Measurements from ENCODE around the gene KCNJ1. TPM values are rescaled to one million over a fixed set of nuclear protein-coding genes. Genes with fewer than 3 reads are reported as not detected.

KCNJ1 gene
- total RNA-seq, 1 donor from 2014 or later: not detected

DNA sequence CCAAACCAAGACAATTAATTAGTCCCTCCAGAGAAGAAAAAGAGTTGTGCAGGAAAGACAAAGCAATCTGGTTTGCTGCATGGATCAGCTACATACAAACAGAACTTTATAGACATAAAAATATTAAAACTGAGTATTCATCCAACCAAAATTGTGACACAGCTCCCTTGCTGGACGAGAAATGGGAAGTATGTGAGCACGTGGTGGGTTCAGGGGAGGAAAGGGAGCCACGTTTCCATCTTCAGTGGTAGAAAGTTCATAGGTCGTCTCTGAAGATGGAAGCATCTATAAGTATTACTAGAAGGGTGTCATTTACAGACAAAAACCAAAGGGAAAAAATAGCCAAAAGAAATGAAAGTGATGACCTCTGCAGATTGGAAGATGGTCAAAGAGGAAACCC, 17.0 kb upstream of the KCNJ1 start:
- intact Hi-C loops (cut with micrococcal nuclease): loop anchor here (1.0 to 10.0 kb wide), 5 partner anchors 21 to 867 kb away; no protein-coding TSS in a partner anchor

DNA sequence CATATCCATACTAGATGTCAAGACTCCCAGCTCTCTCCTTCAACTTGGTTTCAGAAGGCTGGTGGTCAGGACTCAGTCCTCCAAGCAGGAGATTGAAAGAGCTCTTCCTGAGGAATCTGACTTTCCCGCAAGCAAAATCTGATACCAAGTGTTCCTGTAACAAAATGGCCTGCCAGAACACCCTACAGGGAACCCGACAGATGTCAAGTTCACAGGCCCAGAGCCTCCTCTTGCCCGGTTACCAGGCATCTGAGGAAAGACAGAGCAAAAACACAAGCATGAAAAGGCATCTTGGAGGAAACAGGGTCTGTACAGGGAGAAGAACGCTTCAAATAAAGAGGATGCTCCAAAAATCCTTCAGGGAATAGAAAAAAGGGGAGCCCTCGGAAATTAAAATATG, 15.4 kb upstream of the KCNJ1 start:
- intact Hi-C loops (cut with micrococcal nuclease): loop anchor here (10.0 kb wide), 1 partner anchor 142 kb away; no protein-coding TSS in a partner anchor

DNA sequence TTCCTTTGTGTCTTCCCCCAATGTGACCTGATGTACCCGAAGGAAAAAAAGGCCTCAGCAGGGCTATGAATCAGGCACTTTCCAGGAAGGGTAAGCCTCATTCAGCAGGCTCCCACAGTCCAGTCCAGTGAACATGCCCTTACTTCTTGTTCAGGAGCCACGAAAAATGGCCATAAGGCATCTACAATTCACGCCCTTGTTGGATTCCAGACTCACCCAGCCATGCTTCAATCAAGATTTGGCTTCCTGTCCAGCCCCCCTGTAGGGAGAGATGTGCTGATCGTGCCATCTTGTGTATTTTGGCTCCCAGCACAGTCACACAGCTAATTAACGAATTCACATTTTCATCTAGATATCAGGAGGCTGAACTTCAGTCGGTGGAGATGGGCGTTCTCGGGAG, 14.1 kb upstream of the KCNJ1 start:
- intact Hi-C loops (cut with micrococcal nuclease): loop anchor here (10.0 kb wide), 1 partner anchor 144 kb away; no protein-coding TSS in a partner anchor

DNA sequence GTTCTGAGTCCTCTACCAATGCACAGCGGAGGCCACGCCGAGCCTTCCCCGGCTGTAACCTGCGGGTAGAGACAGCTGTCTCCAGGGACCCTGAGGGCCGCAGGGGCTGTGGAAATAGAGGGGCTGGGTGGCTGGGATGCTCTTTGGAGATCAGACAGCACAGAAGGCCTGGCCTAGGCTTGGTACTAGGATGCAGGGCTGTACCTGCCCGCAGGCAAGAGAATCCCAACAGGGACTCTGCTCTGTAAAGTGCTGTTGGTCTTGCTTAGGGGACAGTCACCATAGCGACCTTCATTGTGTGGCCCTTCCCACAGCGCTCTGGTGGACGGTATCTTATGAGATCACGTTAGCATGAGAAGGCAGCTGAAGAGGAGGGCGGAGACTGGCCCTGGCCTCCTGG, 12.7 kb upstream of the KCNJ1 start:
- intact Hi-C loops (cut with micrococcal nuclease): loop anchor here (10.0 kb wide), 1 partner anchor 145 kb away; no protein-coding TSS in a partner anchor

DNA sequence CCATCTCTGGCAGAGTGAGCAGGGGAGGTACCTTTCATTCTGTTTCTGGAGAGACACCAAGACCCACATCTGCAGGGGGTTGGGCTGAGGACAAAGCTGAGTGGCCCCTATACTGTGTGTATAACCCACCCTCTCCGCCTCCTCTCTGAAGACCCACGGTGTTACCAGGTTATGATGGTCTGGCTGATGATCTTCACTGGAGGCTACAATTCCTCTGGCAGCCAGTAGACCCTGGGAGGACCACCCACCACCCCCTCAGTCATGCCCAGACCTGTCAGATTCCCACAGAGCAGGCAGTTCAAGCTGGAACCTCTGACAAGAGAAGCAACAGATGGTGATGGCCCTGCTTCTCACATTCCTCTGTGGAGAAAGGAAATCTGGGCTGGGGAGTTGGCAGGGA, 11.4 kb upstream of the KCNJ1 start:
- intact Hi-C loops (cut with micrococcal nuclease): no loop called here

DNA sequence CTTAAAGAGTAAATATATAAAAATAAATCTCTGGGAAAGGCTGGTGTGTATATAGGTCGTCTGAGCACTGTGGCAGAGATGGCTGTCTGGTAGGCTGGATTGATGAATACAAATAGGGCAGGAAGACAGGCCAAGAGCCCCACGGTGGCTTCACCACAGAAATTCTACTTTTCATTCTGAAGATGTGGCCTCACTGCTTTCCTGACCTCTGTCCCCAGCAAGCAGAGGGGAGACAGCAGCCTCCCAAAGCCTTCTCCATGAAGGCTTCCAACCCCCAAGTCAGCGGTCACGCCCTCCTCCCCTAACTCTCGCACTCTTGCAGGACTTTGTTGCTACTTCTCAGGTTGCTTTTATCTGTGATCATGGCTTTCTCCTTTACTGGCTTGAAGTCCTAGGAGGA, 10.6 kb upstream of the KCNJ1 start:
- intact Hi-C loops (cut with micrococcal nuclease): no loop called here

DNA sequence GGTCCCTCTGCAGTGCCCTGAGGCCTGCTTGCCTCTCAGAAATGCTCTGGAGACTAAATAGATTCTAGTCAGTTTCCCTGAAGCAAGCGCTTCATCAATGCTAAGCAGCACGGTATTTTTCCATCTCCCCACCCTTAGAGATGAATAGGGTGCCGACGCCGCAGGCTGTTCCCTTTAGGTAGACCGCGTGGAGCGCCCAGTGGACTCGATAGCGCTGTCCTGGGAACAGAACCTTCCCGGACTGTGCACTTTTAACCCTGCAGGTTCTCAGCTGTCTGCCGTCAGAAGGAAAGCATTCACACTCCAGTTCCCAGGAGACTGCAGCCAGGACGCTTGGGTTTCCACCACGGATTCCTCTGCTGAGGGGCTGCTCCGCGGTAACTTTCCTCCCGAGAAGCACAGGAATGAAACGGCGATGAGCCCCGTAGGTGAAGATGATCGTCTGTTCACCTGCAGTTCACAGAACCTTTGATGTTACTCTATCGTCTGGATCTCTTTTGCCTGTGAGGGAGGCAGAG, 9.1 kb upstream of the KCNJ1 start:
- intact Hi-C loops (cut with micrococcal nuclease): no loop called here

DNA sequence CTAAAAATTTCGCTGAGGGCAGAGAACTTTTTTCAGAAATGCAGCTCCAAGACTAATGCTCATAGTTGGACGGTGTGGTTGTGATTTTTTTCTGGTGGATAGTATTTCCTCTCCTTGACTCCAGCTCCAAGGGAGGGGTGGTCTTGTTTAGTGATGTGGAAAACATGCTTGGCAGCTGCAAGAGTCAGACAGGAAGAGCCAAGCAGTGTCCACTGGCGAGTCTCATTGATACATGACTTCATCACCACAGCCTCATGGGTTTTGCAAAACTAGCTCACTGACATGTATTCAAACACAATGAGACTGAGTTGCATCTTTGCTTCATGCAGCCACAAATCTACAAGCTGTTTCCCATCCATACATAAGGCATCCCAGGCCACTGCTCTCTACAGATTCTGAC, 7.3 kb upstream of the KCNJ1 start:
- intact Hi-C loops (cut with micrococcal nuclease): no loop called here

DNA sequence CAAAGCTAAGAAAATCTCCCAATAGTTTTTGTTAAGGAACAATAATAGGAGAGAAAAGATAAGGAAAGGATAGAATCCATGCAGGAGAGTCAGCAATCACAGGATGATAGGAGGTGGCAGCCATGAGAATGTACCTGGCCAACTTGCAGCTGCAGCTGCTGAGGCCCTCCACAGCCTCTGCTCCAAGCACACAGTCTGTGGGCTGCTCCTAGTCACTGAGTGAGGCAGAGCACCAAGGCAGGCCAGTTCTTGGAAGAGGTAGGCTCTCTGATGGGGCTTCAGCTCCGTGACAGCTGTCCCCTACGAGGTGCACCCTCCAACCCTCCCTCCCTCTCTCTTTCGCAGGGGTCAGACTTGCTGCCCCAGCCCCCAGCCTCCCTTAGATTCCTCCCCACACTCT, 5.5 kb upstream of the KCNJ1 start:
- intact Hi-C loops (cut with micrococcal nuclease): no loop called here

DNA sequence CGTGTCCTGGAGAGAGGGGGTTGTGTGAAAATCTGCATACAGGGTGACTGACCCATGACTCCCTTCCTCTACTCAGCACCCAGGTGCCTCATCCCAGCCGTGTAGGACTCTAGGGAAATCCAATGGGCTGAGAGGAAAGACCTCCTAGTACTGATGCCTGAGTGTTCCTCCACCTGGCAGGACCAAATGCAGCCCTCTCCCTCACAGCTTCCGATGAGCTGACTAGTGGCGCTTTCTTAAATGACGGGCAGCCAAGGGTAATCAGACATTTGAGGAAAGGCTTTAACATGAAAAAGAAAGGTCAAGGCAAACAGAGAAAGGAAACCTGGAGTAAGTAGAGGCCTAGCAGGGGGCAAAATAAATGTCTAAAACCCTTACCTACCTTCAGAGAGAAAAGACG, 5.0 kb upstream of the KCNJ1 start:
- intact Hi-C loops (cut with micrococcal nuclease): no loop called here

DNA sequence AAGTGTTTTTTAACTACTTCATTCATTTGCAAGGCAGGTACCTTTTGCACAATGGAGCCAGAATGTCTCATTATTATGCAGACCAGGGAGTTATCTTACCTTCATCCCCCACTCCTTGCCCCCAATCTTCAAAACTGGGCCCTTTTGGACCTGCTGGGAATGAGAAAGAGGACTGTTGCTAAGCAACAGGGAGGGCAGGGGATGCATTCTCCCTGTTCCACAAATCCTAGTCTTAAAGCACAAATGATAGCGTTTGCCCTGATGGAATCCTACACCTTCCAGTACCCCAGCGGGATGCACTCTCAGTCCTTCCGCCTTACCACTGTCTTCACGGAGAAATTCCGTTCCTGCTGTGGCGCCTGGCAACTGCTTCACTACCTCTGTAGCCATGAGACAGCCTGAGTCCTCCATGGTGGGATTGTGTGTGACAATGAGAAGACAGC, 4.1 kb upstream of the KCNJ1 start:
- intact Hi-C loops (cut with micrococcal nuclease): no loop called here

DNA sequence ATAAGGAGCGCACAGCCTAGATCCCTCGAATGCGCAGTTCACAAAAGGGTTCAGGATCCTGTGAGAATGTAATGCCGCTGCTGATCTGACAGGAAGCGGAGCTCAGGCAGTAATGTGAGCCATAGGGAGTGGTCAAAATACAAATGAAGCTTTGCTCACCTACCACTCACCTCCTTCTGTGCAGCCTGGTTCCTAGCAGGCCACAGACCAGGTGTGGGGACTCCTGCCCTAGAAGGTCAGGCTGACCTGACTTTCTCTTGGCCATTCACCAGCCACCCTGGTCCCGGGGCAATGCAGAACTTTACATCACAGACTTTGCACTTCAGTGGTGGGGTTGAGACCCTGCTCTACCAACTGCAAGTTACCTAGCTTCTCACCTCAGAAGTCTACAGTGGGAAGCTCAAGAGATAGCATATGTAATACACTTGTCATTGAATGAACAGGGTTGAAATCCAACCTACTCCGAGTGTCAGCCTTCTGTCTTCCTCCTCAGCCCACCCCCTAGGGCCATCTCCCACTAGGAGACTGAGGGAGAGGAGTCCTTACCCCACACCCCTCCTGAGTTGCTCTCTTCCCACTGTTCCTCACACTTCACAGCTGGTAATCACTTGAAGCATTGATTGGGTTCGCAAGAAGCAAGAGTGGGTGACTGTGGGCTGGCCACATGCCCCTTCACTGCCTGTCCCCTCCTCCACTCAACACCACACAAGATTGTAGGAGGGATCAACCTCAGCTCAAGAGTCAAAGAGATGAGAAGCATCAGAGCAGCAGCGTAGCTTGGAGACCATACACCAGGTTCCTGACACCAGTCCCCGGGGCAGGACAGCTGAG, 2.0 kb upstream of the KCNJ1 start:
- intact Hi-C loops (cut with micrococcal nuclease): loop anchor here (2.0 to 5.0 kb wide), 3 partner anchors 88 to 817 kb away; no protein-coding TSS in a partner anchor

DNA sequence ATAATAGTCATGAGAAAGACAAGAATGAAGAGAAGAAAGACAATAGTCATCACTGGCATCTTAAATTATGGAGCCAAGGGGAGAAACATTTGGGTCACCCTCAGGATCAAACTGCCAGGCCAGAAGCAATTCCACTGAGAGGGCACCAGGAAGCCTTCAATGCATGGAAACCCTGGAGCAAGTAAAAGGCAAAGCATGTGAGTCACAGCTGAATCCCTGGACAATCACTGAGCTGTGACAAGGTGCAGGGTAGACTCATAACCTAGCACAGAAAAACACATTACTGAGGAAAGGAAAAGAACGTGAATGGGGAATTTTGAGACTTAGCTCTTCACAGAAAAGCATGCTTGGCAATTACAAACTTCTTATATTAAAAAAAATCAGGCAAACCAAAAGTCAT, 1.6 kb downstream of the KCNJ1 start:
- intact Hi-C loops (cut with micrococcal nuclease): loop anchor here (5.0 kb wide), 2 partner anchors 338 to 813 kb away; no protein-coding TSS in a partner anchor

DNA sequence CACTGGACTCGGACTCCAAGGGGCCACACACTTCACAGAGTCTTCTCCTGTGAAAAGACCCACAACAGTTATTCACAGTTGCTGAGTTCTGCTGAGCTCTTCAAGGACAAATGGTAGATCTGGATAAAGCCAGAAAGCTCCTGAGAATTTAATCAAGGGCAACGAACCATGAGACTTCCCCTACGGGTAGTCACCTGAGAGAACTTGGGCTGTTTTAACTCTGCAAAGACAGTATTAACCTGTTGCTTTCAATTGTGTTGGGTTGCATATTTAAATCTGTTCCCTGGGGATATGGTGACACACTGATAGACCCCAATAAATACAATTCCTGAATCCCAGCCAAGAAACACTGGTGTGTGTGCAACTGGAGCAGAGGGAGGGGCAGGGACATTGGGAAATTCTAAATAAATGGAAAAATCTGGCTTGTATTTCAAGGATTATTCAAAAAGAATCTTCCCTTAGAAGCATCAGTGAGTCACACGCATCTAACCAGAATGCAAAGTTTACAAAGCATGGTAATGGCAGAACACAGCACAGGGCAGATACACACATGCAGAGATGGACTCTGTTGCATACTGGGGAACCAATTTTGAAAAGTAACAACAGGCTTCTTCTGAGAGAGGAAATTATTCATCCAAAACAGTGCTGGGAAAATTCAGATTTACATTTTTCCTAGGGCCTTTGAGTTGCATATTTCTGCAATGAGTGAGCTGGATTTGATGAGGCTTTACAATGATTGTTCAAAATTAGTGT, 4.0 kb downstream of the KCNJ1 start:
- intact Hi-C loops (cut with micrococcal nuclease): no loop called here

DNA sequence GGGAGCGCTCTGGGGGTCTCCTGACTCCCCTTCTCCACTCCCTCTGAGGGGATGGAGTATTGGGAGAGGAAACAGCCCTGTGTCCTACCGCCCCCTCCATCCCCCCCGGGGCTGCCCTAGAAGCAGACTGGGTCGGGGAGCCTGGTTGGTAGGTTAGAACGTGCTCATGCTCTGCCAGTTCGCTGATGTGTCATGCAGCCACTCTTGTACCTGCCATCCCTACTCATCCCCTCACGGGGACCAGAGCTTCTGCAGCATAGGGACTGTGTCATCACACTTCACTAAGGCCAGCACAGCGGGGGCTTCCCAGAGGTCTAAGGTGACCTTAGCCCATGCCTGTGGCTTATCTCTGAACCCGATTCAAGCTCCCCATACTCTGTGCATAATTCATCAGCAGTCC, 4.7 kb downstream of the KCNJ1 start:
- intact Hi-C loops (cut with micrococcal nuclease): no loop called here

DNA sequence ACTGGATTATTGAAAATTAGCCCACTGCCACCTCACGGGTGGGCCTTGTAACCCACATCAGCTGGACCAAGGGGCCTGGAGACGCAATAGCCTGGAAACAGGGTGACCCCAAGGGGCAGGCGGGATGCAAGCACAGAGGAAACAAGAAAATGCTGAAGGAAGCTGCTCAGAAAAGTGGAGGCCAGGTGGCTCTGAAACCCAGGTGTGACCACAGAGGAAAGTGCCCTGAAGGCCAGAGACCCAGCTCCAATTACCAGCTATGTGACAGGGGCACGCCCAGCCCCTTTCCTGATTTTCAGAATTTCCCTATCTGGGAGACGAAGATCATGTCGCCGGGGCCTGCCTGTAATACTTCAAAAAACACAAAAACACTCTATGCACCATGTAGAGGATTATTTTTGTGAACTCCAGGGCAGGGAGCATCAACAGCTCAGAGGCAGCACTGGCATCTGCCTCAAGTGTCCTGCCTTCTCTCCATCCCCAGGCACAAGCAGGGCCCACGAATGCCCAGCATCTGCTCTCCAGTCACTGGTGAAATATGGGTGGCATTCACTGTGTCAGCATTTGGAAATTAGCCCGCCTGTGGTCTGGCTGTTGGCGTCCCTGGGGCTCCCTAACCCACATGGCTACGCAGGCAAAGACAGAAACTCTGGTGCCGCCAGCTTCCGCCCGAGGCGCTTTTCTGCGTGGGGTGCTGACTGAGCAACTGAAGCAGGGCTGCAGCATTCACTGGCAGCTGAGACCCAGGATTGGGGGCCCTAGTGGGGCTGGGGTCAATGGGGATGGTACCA, 6.3 kb downstream of the KCNJ1 start:
- intact Hi-C loops (cut with micrococcal nuclease): loop anchor here (1.0 kb wide), 4 partner anchors 29 to 829 kb away; no protein-coding TSS in a partner anchor

DNA sequence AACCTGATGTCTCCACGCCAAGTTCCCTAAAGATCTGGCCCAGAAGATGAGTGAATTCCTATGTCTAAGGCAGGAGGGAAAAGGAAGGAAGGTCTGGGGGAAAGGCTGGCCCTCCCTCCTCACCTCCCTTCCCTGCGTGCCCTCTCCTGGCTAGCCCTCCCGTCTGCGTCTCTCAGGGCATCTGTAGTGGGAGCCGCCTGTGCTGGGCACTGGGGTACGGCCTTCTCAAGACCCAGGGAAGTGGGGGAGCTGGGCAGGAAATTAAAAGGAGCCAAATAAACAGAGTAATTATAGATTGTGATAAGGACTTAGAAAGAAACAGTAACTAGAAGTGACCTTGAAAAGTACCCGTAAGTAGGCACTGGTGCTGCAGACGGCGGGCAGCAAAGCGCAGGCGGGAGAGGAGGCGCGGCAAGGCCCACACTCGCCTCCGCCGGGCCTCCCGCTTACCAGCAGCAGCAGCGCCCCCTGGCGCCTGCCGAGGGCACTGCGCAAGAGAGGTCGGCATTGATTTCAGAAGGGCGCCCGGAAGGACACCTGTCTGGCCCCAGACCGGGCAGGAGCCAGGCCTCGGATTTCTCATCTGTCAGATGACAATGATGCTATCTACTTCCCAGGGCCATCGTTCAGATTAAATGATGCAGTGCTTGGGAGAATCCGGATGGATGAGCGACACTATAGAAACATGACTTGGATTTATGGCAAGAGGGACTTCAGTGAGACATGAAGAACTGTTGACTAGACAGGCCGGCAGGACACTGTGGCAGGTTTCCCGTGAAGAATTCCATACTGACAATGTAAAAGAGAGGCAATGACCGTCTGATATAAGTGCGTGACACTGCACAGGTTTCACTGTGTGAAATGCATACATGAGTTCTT, 7.3 kb downstream of the KCNJ1 start:
- intact Hi-C loops (cut with micrococcal nuclease): loop anchor here (1.0 to 5.0 kb wide), 6 partner anchors 29 to 829 kb away; no protein-coding TSS in a partner anchor

DNA sequence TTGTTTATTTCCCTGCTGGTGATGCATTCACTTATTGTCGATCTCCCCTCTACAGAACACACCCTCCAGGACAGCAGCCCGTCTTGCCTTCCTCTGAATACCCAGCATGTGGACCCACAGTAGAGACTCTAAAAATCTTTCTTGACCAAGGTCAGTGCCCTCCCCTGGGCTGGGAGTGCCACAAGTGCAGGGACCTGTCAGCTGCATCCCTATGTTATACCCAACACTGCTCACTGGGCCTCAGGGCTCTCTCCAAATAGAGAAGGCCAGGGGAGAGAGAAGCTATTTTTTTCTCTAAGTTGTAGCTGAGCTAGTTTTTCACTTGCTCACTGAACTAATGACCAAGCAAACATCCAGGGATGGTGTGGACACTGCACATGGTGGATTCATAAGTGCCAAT, 9.8 kb downstream of the KCNJ1 start:
- intact Hi-C loops (cut with micrococcal nuclease): loop anchor here (5.0 kb wide), 2 partner anchors 100 to 225 kb away; no protein-coding TSS in a partner anchor

DNA sequence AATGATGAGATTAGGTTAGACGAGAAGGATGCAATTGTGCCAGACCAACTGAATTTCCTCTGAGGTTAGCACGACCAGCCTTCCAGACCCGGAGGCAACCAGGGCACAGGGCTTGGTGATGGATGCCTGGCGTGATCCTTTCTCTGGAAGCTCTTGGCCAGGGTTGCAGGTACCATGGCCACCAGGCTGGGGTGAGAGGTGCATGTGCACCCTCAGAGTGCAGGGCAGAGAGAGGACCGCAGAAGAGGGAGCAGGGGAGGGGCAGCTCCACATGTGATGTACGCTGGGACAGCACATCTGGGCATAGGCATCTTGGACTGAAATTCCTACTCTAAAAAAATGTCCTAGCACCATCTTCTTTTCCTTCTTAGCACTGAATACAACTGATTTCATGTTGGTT, 10.9 kb downstream of the KCNJ1 start:
- intact Hi-C loops (cut with micrococcal nuclease): loop anchor here (5.0 kb wide), 2 partner anchors 99 to 224 kb away; no protein-coding TSS in a partner anchor

DNA sequence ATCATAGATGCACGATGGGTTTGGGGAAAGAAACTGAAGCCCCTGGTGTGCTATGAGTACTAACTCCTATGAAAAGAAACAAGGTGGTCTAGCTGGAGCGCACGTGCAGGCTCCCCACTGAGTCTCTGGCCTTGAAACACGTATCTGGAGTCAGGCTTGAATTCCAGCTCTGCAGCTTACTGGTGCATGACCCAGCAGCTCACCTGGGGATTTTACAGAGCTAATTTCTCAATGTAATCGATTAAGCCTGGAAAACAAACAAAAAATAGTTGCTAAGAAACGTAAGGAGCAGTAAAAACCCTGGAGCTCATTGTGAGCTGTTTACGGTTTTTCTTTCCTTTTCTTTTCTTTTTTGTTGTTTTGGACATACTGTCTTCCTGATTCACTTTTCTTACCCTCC, 12.3 kb downstream of the KCNJ1 start:
- intact Hi-C loops (cut with micrococcal nuclease): loop anchor here (5.0 kb wide), 2 partner anchors 98 to 223 kb away; no protein-coding TSS in a partner anchor
